GOT3 (cell line): ENCODE results near the gene STPG3.

Experiments used
- DNase-seq: peaks from one replicate; lab custom pipeline; 2025; ENCODE audit warnings: mixed read lengths; lab: John Stamatoyannopoulos, UW

The STPG3 gene

DNA sequence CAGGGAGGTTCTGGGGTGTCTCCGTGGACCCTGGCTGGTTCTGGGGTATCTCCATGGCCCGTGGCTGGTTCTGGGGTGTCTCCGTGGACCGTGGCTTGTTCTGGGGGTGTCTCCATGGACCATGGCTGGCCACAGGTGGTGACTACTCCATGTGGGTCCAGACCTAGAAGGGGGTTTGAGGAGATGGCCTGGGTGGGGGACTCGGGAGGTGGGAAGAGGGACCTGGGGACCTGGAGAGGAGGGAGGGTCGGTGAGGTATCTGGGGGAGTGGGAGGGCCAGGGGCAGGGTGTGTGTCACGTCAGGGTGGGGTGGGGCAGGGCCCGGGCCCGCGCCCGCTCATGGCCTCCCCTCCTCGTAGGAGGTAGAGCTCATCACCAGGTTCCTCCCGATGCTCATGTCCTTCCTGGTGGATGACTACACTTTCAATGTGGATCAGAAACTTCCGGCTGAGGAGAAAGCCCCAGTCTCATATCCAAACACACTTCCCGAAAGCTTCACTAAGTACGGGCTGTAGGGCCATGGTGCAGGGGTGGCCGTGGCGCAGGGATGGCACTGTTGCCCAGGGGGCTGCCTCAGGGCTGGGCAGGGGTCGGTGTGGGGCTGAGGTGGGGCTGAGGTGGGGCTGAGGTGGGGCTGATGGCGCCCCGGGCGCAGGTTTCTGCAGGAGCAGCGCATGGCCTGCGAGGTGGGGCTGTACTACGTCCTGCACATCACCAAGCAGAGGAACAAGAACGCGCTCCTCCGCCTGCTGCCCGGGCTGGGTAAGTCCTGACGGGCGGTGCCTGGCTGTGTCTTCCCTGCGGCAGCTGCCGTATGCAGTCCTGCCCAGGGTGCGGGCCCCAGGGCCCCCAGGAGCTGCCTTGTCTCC is 15.7 kb downstream of the STPG3 start:
- no peak for DNase-seq

DNA sequence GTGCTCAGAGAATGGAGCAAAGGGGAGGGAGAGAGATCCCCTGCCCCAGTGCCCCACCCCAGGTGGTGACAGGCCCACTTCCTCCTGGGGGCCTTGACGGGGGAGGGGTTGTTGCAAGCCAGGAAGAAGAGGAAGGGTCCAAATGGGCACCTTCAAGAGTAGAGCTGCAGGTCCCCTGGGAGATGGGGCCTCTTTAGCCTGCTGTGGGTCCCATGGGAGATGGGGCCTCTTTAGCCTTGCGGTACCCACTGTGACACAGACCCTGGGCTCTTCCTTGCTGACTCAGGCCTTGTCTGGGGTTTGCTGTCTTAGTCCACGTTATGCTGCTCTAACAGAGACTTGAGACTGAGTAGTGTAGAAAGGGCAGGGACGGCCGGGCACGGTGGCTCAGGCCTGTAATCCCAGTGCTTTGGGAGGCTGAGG is 16.9 kb downstream of the STPG3 start:
- no peak for DNase-seq

DNA sequence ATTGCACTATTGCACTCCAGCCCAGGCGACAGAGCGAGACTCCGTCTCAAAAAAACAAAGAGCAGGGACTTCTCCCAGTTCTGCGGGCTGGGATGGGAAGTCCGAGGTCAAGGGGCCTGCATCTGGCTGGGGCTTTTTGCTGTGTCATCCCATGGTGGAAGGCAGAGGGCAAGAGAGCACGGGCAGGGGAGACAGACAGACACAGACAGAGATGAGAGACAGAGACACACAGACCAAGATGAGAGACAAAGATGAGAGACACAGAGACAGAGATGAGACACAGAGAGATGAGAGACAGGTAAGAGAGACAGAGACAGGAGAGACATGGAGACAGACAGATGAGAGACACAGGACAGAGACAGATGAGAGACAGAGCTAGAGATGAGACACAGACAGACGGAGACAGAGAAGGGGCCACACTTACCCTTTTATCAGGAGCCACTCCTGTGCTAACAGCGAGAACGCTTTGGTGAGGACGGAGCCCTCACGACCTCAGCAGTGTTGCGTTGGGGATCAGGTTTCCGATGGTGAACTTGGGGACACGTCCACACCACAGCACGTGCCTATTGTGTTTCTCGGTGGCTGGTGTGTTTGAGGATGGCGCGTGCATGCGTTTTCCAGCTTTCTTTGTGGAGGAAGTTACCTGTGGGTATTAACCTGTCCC is 17.6 kb downstream of the STPG3 start:
- no peak for DNase-seq

DNA sequence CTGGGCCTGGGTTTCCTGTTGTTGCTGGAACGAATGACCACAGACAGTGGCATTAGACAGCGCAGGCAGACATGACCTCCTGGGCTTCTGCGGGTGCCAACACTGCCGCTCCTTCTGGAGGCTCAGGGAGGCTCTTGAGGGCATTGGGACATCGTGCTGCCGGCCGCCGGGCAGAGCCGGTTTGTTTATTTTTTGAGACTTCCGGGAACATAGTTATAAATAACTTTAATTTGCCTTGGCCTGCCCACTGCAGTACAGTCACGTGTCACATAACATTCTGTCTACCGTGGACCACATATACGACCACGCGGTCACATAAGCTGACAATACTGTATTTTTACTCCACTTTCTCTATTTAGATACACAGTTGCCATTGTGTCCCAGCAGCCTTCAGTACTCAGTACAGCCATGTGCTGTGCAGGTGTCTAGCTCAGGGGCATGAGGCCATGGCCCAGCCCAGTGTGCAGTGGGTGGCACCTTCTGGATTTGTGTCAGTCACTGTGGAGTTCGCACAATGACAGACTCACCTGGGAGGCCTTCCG is 18.2 kb downstream of the STPG3 start:
- DNase-seq = no peak

DNA sequence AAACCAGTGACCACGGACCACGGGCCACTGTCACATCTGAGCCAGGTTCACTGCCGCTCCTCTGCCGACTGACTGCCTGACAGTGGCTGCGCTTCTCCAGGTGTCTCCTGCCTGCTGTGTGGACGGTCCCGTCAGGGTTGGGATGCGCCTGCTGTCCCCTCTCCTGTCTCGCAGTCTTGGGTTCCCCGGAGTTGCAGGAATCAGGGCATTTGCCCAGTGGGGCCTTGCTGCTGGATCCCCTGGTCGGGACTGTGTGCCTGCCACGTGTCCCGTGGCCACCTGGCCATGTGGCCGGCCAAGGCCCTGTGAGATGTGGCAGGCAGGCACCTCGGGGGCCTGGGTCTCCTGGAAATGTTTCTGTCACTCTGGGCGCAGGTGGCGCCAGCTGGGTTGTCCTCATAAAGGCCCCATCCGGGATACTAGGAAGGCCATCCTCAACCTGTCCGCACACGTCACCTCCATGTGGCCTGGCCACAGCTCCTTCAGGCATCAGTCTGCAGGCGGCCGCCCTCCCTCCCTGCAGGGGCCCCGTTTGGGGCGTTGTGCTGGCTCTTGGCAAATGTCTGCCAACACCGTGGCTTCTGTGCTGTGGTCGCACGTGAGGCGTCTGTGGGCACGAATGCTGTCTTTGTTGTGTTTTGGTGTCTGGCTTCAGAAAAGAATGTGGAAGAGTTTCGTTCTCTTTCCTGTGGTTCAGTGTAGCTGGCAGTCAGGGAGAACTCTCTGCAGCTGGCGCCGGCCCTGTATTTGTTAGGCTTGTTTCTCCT is 20.0 kb downstream of the STPG3 start:
- no peak for DNase-seq

DNA sequence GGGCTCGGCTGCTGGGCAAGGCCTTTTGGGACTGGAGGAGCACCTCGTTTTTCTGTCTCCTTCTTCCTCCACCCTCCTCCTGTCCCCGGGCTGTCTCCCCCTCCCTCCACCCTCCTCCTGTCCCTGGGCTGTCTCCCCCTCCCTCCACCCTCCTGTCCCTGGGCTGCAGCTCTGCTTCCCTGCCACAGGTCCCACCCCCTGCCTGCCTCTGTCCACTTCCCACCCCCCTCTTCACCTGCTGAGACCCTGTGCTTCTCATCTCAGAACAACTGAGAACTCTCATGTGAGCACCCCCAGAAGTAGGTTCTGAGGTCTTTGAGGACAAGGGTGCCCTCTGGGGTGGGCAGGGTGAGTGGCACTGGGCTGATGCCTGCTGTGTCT is 20.6 kb downstream of the STPG3 start:
- DNase-seq = no peak

DNA sequence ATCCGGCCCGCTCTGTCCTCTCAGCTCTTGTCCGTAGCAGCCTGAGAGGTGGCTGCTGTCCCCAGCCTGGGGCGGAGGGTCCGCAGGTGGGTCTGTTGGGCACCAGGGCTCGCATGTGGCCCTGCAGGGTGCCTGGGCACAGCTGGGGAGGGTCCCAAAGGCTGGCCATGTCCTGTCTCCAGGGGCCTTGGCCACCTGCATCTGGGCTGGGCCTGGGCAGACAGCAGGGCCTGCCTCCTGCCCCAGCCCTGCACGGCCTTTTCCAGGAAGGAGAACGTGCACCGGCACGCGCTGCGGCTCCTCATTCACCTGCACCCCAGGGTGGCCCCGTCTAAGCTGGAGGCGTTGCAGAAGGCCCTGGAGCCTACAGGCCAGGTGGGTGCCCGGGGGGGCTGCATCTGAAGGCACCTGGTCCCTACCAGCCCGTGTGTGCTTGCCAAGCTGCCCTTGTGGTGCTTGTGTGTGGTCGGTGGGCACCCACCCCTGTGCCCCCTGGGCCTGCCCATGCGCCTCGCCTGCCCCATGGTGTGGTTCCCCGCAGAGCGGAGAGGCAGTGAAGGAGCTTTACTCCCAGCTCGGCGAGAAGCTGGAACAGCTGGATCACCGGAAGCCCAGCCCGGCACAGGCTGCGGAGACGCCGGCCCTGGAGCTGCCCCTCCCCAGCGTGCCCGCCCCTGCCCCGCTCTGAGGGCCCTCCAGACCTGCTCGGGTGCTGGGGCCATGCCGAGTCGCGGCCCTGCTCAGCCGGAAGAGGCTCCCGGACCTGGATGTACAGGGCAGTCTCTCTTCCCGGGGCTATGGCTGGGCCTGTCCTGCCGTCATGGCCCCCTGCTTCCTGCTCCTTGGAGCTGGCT is 21.4 kb downstream of the STPG3 start:
- no peak for DNase-seq

DNA sequence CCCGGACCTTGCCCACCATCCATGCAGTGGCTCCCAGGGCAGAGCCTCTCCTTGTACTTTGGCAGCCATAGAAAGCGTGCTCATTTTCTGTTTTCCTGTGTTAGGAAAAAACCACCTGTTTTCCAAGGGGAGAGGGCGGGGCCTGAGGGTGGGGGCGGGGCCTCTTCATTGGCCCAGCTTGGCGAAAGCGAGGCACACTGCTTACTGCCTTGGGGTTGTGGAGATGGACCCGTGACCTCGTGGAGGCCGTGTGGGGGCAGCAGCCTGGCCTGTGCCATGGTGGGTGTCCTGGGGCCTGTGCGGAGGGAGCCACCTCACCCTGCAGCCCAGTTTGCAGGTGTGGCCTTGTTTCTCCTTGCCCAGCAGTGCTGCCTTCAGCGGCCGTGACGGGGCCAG is 22.0 kb downstream of the STPG3 start:
- no peak for DNase-seq

DNA sequence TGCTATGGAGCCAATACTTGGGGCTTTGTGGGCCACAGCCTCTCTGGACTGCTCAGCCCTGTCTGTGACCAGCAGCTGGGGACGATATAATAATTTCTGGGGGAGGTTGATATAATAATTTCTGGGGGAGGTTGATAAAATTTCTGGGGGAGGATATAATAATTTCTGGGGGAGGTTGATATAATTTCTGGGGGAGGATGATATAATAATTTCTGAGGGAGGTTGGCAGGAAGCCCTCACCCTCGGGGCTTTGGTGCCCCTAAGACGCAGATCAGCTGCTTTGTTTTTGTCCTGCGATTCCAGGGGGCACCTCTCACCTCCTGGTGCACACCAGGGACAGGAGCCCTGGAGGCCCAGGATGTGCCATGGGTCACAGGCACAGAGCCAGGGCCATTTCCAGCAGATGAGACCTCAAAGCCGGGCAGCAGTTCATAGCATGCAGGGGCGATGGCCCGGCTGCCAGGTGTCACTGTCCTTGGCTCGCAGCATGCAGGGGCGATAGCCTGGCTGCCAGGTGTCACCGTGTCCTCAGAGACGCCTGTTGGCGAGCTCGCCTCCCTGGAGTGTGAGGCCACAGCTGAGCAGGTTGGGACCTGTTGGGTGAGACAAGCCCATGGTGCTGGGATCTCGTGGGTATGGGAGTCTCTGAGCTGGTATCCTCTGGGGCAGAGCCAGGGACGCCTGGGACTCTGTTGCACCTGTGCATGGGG is 22.7 kb downstream of the STPG3 start:
- DNase-seq = no peak

DNA sequence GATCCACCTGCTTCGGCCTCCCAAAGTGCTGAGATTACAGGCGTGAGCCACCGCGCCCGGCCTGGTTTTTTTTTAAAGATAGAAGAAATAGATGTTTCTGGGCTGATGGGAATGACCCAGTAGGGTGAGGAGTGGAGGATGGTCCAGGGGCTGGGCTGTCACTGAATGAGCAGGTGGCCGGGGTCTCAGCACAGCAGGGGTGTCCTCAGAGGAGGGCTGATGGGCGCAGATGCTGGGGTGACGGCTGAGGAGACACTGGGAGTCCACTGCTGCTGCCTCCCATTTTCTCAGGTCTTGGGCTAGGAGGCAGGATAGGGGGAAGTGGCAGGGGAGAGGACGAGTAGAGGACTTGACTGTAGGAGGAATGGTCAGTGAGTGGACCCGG is 24.1 kb downstream of the STPG3 start:
- no peak for DNase-seq

DNA sequence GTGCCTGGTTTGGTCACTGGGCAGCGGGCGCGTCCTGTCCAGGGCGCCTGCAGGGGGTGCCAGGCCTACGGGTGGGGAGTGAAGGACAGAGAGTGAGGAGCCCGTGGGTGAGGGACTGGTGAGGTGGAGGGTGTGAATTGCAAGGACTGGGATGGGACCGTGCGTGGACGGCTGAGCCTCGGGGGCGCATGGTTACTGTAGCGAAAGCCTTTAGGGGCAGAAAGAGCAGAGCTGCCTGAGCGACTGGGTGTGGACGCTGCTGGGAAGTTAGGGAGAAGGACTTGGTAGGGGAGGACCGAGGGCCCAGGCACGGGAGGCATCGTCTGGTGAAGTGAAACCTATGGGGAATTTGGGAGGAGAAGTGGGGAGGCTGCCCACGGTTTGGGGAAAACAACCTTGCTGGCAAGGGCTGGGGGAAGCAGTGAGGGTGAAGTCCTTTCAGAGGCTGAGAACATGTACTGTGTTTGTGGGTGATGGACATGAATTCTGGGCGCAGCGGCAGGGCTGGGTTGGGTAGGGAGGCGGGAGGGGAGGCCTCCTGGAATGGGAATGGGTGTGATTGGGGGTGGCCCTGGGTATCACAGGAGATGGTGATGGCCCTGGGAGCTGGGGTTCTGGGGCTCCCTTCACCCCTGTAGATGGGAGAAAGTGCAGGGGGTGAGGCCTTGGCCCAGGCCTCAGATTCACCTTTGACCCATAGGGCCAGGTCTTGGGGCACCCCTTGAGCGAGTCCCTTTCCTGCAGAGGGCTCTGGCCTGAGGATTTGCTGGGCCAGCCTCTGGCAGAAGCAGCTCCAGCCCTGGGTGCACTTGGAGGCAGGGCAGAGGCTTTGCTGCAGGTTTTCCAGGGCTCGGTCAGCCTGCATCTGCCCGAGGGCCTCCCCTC is 24.7 kb downstream of the STPG3 start:
- DNase-seq = no peak

DNA sequence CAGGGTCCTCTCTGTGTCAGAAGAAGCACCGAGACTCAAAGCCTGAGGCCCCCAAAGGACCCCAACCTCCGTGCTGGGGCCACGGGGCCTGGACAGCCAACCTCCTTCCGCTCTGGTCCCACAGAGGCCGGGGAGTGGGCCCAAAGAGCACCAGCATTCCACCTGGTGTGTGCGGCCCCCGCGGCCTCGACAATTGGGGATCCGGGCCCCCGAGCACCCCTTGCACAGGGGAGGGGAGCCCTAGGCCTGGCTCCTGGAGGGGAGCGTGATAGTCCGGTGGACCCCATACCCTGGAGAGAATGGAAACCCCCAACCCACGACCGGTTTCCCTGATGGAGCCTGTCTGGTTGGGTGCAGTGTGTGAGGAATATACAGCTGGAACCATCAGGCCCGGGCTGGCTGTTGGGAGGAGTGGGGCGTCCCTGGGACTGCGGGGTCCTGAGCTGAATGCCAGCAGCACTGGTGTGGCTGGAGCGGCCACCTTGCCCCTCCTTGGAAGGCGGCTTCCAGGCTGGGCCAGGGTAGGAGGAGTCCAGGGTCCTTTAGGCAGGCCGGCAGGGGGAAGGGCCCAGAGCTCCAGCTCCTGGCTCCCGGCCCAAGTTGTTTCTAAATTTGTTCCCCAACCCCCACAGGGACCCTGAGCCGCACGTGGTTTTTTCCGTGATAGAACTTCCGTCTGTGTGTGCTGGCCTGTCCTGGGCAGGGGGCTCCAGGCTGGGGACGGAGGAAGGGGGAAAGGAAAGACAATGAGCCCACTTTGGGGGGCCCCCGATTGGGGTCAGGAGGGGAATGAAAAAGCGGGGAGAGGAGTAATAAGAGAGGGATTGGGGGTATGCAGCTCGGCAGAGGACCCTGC is 25.6 kb downstream of the STPG3 start:
- DNase-seq = no peak

DNA sequence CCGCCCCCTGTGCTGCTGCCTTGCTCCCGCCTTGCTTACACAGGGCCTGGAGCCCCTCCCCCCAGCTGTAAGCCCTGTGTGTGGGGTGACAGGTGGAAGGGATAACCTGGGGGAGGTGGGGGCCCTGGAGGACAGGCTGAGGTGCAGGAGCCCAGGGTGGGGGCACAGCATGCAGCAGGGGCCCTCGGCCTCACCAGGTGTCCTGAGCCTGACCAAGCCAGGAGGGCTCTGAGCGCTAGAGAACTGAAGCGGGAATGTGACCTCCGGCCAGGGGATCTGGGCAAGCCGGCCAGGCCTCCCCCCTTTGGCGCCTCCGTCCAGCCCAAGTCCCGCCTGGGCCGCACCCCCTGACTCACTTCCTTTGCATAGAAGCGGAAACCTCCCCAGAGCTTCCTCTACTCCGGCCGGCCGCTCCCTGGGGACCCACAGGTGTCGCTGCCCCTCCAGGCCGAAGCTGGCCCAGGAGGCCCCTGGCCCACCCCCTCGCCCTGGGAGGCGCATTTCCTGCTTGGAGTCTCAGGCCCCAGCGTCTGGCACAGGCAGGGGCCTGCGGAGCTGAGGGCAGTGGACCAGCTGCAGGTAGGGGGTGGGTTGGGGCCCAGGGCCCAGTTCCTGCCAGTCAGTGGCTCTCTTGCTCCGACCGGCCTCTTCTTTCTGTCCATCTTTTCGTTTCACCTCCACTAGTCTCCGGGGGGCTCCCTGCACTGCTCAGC is 26.4 kb downstream of the STPG3 start, which contains the start of gene TOR4A:
Gene TOR4A, plus strand, starts transcription at position 398 of the 713 bp plus-strand sequence. CDS start 964 bp downstream, outside the sequence.
- no peak for DNase-seq

DNA sequence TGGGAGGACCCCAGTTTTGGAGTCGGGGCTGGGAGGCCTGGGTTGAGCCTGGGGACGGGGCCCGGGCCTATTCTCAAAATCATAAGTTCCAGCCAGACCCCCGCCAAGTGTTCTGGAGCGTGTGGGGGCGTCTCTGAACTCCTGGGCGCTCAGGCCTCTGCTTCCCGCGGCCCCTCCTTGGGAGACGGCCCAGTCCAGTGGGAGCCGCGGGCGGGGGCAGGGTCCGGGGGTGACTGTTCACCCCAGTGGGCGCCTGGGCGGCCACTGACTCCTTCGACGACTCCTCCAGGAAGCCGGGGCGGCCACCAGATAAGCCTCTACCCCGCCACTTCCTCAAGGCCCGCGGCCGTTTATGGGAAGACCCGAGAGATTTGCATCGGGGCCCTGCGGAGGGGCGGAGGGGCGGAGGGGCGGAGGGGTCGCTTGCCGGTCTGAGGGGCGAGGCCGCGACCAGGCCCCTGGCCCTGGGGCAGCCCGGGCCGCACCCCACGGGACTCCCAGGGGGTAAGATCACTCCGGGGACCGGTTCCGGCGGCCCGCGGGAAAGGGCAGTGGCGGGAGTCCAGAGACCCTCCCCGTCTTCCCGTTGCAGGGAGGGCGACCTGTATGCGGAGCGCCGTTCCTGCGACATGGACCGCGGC is 27.1 kb downstream of the STPG3 start:
- no peak for DNase-seq

DNA sequence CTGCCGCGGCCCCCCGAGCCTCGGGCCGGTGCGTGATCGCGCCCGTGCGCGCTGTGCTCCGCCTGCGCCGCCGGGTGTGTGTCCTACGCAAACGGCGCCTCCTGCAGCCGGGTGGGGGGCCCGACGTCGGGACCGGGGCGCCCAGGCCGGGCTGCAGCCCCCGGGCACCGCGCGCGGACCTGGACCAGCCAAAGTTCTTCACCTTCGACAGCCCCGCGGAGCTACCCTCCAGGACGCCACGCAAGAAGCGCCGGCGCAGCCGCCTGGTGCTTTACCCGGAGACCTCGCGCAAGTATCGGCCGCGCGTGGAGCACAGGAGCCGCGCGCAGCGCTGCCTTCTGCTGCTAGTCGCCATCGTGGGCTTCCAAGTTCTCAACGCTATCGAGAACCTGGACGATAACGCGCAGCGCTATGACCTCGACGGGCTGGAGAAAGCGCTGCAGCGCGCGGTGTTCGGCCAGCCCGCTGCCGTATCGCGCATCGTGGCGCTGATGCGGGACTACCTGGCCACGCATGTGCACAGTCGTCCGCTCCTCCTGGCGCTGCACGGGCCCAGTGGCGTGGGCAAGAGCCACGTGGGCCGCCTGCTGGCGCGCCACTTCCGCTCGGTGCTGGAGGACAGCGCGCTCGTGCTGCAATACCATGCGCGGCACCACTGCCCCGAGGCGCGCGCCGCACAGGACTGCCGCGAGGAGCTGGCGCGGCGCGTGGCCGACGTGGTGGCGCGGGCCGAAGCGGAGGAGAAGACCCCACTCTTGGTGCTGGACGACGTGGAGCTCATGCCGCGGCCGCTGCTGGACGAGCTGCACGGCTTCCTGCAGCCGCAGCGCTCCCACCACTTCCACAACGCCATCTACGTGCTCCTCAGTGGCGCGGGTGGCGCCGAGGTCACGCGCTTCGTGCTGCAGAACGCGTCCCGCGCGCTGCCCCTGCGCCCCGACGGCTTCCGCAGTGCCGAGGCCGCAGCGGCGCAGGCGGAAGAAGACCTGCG is 27.9 kb downstream of the STPG3 start:
- no peak for DNase-seq

DNA sequence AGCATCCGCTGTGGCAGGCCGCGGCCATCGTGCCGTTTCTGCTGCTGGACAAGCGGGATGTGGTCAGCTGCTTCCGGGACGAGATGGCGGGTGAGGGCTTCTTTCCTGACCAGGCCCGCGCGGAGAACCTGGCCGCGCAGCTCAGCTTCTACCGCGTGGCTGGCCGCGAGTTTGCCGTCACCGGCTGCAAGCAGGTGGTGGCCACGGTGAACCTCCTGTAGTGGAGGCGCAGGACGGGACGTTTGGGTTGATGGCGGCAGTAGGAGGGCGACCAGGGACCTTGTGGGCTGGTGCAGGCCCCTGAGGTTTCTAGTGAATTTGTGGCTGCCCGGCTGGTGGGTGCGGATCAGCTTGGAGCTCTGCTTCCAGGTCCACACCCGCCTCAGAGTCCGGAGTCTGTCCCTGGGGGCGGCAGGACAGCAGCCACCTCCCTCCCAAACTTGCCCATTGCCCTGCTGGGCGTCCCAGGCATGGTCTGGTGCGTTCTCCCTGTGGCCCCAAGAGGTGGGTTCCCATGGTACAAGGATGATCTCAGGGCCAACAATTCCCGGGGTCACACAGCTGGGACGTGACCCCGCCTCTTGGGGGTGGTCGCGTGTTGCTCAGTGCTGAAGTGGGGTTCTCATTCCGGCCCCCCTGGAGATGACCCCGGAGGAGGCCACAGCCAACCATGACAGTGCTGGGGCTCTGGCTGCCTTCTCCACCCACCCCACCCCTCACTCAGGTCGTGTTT is 28.8 kb downstream of the STPG3 start:
- DNase-seq = no peak
